Stimulated activated CD4-positive, alpha-beta T cell treated with anti-CD3 and anti-CD28 coated beads, Interleukin-12 subunit alpha, Interleukin-12 subunit beta, amount 100 ng/mL, for 48 hours (primary cell): ENCODE measurements around the gene SUPT20HL2.
"Not testable (repeated sequence)": the region's sequence is repeated elsewhere in the genome, so short reads cannot be mapped to it uniquely, and the experiment has no call there.

Experiments used
- DNase-seq, 3 donors: peaks; one replicate each; pipeline ENCODE4 v3.0.0-alpha.2; 2020; ENCODE audit warnings: low read depth in 2 of 3, low spot score in 1 of 3

The SUPT20HL2 gene

DNA sequence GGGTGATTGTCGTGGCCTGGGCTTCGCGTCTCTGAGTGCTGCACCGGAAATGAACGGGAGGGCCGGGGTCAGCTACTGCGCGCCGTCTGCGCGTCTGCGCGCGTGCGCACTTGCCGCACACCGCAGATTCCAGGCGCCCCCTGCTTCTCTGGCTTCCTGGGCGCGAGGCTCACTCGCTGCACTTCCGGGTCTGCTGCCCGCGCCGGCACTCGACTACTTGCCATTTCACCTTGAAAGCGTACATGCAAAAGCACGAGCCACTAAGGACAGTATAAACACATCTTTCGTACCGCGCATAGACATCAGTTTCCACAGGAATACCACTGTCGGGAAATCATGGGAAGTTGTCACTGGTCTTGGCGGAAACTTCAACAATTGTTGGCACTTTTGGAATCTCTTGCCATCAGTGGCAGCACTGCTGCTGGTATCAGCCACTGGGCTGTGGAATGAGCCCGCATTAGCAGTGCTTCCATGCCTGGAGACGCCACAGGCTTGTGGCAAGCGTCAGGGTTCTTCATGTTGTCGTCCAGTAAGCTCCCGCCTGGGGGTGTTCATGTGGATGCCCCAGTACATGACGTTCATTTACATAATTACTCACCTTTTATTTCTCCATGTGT, at the start of gene SUPT20HL2:
Gene SUPT20HL2 (minus strand): TSS at position 51 of the 617 bp plus-strand sequence. CDS start 754 bp downstream, outside the sequence.
- DNase-seq, result no peak

DNA sequence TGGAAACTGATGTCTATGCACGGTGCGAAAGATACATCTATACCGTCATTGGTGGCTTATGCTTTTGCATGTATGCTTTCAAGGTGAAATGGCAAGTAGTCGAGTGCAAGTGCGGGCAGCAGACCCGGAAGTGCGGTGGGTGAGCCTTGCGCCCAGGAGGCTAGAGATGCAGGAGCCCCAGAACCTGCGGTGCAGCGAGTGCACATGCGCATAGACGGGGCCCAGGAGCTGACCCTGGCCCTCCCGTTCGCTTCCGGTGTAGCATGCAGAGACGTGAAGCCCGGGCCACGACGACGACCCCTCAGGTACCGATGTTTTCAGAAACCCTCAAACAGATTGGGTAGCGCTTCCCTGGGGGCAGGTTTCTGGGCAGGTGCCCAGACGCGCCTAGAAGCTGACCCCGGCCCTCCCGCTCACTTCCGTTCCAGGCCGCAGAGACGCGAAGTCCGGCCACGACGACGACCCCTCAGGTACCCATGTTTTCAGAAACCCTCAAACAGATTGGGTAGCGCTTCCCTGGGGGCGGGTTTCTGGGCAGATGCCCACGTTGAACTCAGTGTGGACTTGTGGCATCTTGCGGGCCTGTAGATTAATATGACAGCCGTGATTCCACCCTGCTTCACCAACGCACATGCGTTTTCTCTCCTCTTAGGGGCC, 48.3 kb upstream of the SUPT20HL2 start:
- DNase-seq, result not testable (repeated sequence)

DNA sequence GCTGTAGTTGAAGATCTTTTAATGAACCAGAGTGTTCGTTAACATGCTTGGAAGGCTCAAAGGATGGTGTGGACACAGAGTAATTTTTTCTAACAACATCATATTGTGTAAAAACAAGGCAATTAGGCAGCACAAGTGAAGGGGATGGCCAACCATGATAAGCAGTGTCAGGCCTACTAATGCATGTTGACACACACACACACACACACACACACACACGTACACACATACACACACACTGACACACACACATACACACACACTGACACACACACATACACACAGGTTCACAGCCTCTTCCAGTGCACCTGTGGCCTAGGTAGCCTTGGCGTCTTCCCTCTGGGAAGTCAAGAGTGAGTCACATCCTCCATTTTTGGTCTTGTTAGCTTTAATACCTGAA, 46.4 kb upstream of the SUPT20HL2 start, which contains the start of gene SUPT20HL1:
Gene SUPT20HL1 (plus strand): TSS at position 368 of the 400 bp plus-strand sequence. CDS start 2,122 bp downstream, outside the sequence.
- DNase-seq, result no peak

DNA sequence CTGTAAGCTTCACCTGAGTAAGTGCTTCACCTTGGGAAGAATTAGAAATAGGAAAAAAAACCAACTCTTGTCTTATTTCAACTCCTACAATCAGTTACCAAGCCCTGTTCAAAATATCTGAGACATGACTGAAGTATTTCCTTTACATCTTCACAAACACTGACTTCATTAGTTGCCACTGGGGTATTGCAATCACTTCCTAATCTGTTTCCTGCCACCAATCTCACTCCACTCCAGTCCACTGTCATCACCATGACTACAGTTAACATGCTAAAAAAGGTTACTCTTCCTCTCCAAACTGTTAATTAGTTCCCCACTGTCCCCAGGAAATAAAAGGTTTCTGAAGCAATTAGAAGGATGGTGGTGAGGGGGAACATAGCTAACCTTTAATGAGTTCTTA, 43.2 kb upstream of the SUPT20HL2 start:
- no peak for DNase-seq

DNA sequence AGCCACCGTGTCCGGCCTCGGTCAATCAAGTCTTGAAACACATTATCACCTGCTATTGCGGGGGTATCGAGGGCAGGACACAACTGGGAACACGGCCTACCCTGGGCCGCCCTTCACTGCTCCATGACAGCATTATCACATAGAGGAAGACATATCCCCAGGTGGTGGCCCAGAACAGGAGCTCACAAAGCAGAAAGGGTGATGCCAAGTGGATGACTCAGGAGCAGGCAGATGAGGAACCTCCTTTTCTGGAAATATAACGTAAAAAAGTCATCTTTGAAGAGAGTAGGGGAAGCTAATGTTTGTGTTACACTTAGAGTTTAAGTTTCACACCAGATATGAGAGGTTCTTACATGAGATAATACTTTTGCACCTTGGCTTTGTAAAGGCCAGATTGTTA, 41.2 kb upstream of the SUPT20HL2 start:
- DNase-seq, result no peak

DNA sequence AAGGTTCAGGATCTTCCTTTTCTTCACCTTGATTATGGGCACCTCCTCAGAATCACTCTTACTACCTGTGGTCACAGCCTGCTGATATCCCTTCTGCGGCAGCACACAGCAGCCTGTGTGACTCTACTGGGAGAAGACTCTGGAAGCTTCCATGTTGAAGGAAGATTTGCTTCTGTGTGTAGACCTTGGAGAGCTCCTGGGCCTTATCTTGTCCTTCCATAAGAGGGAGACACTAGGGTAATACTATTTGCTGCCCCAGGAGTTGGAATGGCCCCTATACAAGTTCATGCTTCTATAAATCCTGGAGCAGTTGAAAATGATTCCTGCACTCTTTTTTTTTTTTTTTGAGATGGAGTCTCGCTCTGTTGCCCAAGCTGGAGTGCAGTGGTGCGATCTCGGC, 36.3 kb upstream of the SUPT20HL2 start:
- DNase-seq, result no peak

DNA sequence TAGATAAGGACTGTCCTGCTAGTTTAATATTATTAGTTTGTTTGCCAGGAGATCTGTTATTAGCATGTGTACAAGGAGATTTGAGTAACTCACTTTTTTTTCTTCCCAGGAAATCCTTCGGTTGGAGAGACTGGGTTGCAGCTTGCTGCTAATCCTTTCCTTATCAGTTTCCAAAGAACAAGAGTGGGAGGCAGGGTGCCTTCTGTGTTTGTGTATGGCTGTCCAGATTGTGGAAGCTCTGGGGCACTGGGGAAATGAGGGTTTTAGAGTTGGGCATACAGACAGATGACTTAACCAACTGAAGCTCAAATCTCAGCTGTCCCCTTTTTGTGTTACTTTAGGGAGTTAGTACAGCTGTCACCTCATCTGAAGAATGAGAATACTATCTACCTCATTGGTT, 34.0 kb upstream of the SUPT20HL2 start:
- DNase-seq, result no peak

DNA sequence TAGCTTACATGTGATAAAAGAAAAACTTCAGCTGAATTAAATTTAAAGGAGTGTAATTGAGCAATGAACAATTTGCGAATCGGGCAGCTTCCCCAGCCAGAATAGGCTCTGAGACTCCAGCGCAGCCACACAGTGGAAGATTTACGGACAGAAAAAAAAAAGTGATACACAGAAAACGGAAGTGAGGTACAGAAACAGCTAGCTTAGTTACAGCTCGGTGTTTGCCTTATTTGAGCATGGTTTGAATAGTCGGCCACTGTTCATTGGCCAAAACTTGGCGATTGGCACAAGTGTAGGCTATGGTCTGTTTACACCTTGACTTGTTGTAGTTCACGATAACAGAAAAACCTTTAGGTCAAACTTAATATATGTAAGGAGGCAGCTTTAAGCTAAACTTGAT, 29.9 kb upstream of the SUPT20HL2 start:
- DNase-seq, result peak in 1 of 3 donors; percentile 1

DNA sequence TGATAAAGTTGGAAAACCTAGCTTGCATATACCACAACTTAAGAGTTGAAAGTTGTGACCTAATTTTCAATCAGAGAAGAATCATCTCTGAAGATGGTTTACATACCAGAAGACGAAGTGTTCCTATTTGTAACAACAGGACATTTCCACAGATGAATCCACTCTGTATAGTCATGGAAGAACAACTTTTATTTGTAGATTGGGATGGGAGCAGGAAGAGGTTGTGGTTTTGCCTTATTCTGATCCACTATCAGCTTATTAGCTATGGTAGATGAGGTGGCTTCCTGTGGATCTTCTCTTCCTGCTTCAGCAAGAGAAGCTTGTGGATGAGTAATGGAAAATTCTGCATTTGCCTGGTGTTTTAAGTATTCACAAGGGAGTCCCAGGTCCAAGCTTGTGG, 27.9 kb upstream of the SUPT20HL2 start:
- DNase-seq, result no peak

DNA sequence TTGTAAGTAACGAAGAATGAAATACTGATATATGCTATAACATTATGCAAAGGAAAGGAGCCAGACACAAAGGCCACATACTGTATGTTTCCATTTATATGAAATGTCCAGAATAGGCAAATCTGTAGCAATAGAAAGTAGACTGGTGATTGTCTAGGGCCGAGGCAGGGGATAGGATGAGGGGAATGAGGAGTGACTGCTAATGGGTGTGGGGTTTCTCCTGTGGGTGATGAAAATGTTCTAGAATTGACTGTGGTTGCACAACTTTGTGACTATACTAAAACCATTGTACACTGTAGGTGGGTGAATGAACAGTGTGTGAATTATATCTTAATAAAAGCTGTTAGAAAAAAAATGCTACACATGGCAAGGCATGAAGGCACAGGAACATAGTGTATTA, 26.6 kb upstream of the SUPT20HL2 start:
- no peak for DNase-seq

DNA sequence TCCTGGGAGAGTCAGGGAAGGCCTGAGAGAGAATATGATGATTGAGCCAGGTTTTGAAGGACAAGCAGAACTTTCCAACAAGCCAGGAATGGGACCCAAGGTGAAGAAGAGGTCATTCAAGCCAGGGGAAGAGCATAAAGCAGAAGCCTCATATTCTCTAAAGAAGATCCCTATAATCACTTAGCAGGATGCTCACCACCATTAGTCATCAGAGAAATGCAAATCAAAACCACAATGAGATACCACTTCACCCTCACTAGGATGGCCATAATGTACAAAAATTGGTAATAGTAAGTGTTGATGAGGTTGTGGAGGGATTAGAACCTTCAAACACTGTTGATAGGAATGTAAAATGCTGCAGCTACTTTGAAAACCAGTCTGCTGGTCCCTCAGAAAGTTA, 26.0 kb upstream of the SUPT20HL2 start:
- no peak for DNase-seq

DNA sequence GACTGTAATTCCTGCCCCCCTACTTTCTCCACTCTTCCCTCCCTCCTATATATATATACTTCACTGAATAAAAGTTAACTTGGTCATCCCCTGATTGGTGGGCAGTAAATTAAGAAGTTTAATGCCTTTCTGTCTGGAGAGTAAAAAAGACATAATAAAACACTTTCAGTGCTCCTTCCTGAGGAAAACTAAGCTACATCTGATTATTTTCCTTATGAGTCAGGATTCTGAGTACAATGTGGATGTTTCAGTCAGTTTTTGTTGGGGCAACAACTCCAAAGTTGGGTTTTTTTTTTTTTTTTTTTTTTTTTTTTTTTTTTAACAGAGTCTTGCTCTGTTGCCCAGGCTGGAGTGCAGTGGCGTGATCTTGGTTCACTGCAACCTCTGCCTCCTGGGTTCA, 22.0 kb upstream of the SUPT20HL2 start:
- no peak for DNase-seq

DNA sequence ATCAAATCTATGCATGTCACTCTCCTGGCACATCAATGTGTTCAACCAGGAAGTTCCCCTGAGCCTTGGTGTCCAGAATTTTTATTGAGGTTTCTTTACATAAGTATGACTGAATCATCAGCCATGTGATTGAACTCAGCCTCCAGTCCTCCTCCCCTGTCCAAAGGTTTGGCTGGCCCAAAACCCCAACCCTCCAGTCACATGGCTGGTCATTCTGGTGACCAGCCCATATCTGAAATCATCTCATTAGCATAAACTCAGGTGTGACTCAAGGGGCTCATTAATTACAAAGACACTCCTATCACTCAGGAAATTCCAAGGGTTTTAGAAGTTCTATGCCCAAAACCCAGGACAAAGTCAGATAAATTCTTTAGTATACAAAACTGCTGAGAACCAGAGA, 20.6 kb upstream of the SUPT20HL2 start:
- no peak for DNase-seq

DNA sequence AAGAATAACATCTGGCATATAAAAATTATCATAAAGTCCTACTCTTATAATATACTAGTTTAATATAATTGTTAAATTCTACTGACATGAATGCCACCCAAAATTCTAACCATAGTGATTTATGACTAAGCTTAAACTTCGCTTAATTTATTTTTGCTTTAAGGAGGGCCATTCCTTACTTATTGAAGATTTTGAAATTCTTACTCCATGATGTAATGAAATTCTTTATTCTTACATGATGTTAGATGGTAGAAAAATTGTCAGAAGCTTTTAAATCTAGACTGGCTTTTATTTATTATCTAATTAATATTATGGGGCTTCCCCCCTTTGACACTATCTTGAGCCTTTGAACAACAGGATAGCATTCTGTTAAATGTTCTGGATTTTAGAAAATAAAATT, 19.5 kb upstream of the SUPT20HL2 start:
- no peak for DNase-seq

DNA sequence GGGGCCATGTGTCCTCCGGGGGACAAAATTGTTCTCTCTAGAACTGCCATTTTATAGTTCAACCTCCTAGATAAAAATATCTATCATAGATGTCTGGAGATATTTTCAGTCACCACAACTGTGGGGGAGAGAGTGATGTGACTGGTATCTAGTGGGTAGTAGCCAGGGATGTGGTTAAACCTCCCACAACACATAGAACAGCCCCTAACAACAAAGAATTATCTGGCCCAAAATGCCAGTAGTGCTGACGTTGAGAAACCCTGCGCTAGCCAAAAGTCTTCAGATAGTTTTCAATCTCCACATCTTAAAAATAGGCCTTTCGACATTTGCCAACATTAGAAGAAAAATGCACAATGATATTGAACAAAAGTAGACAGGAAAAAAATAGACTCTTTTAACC, 19.0 kb upstream of the SUPT20HL2 start:
- DNase-seq, result no peak

DNA sequence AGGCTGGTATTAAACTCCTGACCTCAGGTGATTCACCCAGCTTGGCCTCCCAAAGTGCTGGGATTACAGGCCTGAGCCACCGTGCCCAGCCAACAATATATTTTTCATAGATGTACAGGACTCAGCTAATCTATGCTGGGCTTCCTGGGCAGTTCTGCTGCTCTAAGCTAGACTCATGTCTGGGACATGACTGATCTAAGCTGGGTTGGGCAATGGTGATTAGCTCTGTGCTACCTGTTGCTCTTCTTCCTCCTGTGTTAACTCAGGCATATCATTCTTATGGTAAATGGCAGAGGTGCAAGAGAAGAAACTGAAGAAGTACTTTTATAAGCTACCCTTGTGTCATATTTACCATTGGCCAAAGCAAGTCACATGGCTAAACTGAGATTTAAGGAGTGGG, 11.4 kb upstream of the SUPT20HL2 start:
- no peak for DNase-seq

DNA sequence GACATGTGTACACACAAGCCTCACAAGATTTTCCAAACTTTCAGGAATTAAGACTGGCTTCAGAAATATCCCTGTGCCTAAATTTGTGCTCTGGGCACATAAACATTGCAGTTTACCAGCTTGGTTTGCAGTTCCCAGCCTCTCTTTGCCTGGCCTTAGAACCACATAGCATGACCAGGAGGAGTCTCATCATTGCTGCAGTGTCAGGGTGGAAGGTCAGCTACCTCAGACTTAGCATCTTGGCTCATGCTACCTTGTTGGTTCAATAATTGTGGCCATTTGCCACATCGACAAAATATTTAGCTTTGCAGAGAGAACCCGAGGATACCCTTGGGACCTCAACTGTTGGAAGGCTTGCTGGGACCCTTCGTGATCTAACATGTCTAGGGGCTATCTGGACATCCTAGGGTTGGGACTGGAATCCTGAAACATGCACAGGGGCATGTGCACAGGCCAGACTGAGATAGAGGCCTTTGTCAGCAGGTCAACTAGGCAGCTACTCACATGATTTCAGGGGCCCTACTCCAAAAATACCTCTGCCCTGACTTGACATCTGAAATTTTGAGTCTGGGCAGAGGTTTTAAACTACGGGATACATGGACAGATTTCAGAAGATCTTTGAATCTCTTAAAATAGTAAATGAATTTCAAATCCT, 8.0 kb upstream of the SUPT20HL2 start:
- no peak for DNase-seq

DNA sequence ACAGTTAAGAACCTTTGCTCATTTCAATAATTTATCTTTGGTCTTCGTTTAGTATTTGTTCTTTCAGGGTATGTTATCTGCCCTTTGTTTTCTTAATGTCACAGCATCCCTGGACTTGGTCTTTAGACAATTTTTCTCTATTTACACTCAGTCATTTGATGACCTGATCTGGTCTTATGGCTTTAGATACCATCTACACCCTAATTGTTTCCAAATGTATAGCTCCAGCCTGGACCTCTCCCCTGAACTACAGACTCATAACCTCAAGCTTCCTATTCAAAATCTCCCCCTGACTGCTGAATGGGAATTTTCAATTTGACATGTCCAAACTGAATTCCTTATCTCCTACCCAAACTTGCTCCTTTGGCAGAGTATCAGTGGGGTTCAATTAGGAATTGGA, 3.7 kb upstream of the SUPT20HL2 start:
- DNase-seq, result no peak

DNA sequence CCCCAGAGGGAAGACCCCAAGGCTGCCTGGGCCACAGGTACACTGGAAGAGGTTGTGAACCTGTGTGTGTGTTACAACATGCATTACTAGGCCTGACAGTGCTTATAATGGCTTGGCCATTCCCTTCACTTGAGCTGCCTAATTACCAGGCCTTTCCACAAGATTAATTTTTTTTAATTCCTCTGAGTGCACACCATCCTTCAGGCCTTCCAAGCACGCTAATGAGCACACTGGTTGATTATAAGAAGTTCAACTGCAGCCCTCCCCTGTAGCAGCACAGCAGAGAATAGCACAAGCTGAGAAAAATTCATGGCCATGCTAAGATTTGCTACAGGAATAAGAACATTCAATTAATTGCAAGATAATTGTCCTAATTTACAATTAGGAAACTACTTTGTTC, 2.2 kb upstream of the SUPT20HL2 start:
- DNase-seq, result no peak

DNA sequence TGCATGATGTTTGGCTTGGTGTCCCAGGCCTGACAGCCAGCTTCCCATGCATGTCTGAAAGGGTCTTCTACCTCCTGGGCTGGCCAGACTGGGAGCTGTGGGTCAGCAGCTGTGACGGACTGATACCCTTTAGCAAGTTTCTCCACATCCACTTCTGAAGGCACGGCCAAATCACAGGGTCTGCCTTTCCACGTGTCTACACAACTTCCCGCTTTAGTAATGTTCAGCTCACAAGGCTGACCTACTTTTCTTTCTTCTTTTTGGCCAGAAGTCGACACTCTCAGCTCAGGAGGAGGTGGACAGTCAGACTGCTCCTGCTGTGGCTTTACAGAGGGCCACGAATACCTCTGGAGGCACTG, 1.6 kb downstream of the SUPT20HL2 start:
- not testable (repeated sequence) for DNase-seq

DNA sequence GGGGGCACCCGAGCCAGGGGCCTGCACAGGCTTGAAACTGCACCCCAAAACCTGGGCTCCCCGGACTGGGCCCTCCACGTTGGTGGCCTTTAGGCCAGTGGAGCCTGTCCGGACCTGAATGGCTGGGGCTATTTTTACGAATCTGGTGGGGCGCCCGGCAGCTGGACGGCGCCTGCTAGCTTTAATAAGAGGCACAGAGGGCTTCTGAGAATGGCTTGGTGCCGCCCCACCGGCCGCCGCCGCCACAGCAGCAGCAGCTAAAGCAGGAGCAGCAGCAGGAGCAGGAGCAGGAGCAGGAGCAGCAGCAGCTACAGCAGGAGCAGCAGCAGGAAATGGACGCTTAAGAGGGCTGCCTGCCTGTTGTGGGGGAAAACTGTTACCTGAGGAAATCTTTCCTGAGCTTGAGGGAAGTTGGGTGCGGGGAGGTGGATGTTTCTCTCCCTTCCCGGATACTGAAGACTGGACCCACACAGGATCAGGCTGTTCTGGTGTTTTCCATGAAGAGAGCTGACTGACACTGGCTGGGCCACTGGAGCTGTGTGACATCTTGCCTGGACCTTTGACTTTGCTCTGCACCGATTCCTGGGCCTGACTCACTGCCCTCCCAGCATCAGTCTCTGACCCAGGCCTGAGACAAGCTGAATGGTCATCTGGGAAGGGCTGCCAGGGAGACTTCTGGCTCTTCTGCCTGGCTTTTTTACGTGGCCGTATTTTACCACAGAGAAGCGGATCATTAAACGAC, 2.2 kb downstream of the SUPT20HL2 start:
- not testable (repeated sequence) for DNase-seq

DNA sequence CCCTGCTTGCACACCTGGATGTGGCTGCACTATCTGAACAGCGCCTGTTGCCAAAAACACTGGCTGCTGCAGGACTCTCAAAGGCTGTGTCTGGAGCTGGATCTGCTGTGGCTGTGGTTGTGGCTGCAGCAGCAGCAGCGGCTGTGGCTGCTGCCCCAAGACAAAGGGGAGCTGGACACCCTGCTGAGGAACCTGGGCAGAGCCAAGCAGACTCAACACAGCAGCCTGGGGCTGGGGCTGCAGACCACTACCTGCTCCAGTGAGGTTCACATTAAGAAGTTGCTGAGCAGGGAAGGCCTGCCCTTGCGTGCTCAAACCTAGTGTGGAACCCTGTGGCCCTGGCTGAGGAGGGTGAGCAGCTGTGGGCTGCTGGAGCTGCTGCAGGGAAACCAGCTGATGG, 3.0 kb downstream of the SUPT20HL2 start:
- not testable (repeated sequence) for DNase-seq
